GM12865 (cell line): ENCODE results near the gene CCL2.
A peak's percentile ranks its signal among the peaks of the same experiment; 100 is the strongest.

Source experiments
- DNase-seq: peaks from one replicate; pipeline ENCODE4 v3.0.0; 2010; ENCODE audit warnings: low read depth
- H3K4me3 ChIP-seq: 2 replicates; pipeline ENCODE4 v1.5.1; 2011; ENCODE audit warnings: mild to moderate bottlenecking, low read depth, low read length, control low read depth
- CTCF ChIP-seq: IDR thresholded peaks from 2 replicates; pipeline ENCODE4 v1.5.1; 2011; ENCODE audit warnings: low read length, control low read depth, low read depth, inconsistent platforms; ENCODE audit not compliant: insufficient read depth; ENCODE audit errors: missing control alignments

CCL2 gene

GRCh38 chr17:34246446-34246845 is 8.6 kb upstream of the CCL2 start:
- no peak overlapping the region for H3K4me3 ChIP-seq
- TF ChIP-seq CTCF, result no peak
- DNase-seq, result no peak

- no peak for TF ChIP-seq CTCF
- H3K4me3 ChIP-seq, result no peak overlapping the region
- no peak for DNase-seq
These were observed 8.2 kb upstream of the CCL2 start for GRCh38 chr17:34246881-34247280.

- no peak for DNase-seq
These were observed 6.5 kb upstream of the CCL2 start for GRCh38 chr17:34248511-34249024.

GRCh38 chr17:34249061-34249460 is 6.0 kb upstream of the CCL2 start:
- no peak for DNase-seq
- no peak overlapping the region for H3K4me3 ChIP-seq
- TF ChIP-seq CTCF, result no peak

More at GRCh38 chr17:34248511-34249024, 6.5 kb upstream of the CCL2 start:
- no peak for TF ChIP-seq CTCF
- no peak overlapping the region for H3K4me3 ChIP-seq

GRCh38 chr17:34249478-34249877 is 5.6 kb upstream of the CCL2 start:
- no peak for DNase-seq
- no peak for TF ChIP-seq CTCF
- H3K4me3 ChIP-seq, result no peak overlapping the region

GRCh38 chr17:34251186-34251585 is 3.9 kb upstream of the CCL2 start:
- DNase-seq, result no peak
- H3K4me3 ChIP-seq, result no peak overlapping the region
- TF ChIP-seq CTCF, result no peak

GRCh38 chr17:34252095-34252443 is 3.0 kb upstream of the CCL2 start:
- no peak for TF ChIP-seq CTCF
- peak; percentile 57 for DNase-seq
- no peak overlapping the region for H3K4me3 ChIP-seq
